Measurements from ENCODE around the gene PELO.
"Not testable (repeated sequence)": the region's sequence is repeated elsewhere in the genome, so short reads cannot be mapped to it uniquely, and the experiment has no call there.

PELO gene, protein sequence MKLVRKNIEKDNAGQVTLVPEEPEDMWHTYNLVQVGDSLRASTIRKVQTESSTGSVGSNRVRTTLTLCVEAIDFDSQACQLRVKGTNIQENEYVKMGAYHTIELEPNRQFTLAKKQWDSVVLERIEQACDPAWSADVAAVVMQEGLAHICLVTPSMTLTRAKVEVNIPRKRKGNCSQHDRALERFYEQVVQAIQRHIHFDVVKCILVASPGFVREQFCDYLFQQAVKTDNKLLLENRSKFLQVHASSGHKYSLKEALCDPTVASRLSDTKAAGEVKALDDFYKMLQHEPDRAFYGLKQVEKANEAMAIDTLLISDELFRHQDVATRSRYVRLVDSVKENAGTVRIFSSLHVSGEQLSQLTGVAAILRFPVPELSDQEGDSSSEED

DNA sequence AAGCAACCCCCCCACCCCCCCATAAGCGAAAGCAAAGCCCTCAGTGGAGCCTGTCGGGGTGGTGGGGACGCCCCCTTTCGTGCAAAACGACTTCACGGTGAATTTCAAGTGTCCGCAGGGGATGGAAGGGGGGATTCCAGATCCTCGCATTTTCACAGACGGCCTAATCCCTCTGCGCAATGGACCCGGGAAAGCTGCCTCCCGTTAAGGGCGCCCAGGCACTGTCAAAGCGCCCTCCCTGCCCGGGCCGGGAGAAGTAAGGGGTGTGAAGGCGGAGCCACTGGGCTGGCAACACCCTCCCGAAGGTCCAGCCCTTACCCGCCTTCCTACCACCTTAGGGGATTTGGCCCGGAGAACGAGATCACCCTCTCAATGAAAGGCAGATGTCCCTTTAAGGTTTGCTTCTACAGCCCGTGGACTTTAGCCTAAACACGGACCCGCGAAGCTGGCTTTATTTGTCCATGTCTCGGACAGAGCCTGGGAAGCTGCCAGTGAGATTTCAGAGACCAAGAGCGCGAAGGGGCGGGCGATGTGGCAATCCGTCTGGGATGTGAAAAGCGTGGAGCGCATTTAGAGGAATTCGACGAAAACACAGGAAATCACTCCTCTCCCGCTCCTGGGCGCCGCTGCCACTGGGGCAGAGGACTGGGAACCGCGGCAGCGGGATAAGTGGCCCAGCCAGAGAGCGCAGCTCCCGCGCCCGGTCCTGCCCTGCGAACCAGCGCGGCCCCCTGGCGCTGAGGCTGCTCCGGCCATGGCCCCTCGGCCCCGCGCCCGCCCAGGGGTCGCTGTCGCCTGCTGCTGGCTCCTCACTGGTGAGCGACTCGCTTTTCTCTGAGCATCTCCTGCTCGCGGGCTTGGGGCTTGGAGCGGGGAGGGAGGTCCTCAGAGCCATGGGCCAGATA, at the start of gene PELO, which contains the start of gene ITGA1:
PELO (plus strand) TSS at position 317 of the 905 bp plus-strand sequence. CDS start 12,479 bp downstream, outside the sequence.
ITGA1 (plus strand) TSS at position 317 of the 905 bp plus-strand sequence; CDS start at position 755, 438 bp downstream.
- DNase-seq, result no peak

DNA sequence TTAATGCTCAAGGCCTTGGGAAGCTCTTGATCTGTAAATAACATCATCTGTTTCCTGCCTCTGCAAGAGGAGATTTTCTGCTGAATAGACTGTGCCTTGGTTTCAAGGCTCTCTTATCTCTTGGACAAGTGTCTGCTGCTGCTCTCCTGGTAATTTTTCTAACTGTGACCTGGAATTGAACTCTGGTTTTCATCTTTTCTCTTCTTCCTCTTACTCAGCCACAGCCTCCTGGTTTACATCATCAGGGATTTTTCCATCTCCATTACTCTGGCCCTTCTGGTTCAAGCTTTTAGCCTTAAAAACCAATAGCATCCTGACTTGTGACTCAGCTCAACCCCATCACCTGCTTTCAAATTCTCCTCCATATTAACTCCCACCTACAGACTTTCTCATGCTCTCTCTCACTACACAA, 49.6 kb upstream of the PELO start:
- no peak for DNase-seq

DNA sequence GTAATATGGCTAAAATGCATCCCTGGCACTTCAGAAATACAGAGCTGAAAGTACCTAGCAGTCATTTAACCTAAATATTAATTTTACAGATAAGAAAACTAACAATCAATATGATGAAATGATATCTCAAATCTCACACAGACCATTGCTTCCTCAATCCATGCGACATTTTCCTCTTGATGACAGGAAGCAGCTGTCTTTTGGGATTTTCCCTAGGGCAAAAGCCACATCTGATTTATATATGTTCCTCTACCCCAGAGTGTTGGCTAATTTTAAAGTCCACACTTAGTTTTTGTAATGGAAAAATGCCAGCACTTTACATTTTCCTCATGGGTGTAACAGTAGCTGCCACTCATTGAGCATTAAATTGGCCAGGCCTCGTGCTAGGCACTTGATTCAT, 47.7 kb upstream of the PELO start:
- no peak for DNase-seq

DNA sequence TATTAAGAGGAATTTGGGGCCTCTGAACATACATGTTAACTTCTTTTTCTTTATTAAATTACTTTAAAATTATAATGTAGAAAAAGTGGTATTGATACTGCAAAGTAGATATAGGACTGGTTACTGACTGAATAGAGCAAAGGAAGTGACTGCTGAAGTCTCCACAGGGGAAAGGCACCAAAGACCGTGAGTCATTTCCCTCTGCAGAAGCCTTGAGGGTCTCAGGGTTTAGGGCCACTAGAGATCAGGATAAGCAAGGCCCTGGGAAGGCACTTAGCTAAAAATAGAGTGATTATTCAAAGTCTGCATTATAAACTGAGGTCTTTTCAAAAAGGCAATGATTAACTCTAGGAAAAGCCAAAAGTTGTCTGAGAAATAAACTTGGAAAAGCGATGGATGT, 44.7 kb upstream of the PELO start:
- no peak for DNase-seq

DNA sequence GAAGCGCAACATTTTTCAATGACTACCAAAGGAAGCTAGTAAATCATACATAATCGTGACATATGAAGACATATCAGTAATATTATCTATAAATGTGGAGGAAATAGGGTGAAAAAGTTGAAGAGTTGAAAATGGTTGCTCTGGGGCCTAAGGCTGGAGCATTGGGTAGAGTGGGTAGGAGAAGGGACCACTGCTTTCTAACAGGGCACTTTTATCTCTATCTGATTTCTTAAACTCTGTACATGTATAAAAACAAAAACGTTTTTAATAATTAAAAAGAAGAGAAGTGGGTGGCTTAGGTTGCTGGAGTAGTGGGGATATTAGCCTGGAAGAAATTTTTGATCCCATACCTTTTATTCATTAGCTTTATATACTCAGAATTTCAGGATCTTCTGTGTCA, 44.2 kb upstream of the PELO start:
- no peak for DNase-seq

DNA sequence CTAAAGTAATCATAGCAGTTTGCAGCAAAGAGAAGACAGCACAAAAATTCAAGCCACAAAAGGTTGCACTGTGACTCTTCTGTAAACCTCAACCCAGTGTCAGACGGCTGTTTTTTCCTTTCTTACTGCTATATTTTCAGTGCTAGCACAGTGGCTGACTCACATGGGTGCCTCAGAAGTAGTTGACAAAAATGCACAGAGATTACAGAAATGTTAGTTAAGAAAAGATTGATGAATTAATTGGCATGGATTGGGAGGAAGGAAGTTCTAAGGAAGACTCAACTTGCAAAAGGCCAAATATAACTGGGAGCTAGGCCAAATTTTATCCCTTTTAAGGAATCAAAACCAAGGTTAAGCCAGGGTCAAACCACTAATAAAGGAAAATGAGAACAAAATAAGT, 43.7 kb upstream of the PELO start:
- DNase-seq, result no peak

DNA sequence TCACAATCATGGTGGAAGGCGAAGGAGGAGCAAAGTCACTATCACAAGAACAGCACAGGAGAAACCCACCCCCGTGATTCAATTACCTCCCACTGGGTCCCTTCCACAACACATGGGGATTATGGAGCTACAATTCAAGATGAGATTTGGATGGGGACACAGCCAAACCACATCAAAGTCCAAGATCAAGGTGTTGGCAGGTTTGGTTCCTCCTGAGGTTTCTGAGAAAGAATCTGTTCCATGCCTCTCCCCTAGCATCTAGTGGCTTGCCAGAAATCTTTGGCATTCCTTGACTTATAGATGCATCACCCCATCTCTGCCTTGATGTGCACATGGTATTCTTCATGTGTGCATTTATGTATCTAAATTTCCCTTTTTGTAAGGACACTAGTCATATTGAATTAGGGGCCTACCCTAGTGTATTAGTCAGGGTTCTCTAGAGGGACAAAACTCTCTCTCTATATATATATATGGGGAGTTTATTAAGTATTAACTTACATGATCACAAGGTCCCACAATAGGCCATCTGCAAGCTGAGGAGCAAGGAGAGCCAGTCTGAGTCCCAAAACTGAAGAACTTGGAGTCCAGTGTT, 42.8 kb upstream of the PELO start:
- DNase-seq, result not testable (repeated sequence)

DNA sequence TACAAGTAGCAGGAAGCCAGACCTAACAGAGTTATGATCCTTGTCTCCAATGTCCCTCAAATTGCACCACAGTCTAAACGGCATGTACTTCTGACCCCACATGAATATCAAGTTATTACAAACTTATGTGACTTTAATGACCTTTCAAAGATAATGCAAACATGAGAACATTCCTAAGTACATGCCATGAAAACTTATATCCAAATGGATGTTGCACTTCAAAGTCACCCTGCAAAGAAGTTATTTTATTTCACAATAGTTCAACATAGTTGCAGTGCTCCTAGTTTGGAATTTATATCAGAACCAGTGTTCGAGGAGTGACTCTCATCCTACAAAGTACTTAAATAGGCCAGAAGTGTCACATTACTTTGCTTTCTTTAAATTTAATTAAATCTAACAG, 41.2 kb upstream of the PELO start:
- DNase-seq, result no peak

DNA sequence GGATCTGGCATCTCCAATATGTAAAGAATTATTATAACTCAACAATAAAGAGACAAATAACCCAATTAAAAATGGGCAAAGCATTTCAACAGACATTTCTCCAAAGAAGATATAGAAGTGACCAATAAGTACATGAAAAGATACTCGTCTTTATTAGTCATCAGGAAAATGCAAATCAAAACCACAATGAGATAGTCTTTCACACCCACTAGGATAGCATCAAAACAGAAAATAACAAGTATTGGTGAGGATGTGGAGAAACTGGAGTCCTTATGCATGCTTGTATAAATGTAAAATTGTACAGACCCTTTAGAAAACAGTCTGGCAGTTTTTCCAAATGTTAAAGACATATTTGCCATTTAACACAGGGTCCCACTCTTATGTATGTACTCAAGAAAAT, 39.1 kb upstream of the PELO start:
- DNase-seq, result no peak

DNA sequence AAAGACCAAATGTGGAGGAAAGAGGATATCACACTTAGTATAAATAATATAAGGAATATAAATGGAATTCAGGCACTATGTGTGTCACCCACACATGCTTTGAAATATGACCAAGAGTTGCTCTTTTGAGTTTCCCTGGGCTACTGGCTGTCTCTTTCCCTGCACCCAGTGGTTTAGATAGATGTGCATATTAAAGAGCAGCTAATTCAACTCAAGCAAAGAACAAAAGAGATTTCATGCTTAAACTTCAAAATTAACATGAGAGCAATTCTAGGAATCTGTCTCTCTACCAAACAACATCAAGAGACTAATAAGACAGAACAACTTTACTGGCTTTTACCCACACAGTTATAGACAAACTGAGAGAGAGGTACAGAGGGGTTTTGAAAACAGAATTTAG, 38.0 kb upstream of the PELO start:
- DNase-seq, result no peak

DNA sequence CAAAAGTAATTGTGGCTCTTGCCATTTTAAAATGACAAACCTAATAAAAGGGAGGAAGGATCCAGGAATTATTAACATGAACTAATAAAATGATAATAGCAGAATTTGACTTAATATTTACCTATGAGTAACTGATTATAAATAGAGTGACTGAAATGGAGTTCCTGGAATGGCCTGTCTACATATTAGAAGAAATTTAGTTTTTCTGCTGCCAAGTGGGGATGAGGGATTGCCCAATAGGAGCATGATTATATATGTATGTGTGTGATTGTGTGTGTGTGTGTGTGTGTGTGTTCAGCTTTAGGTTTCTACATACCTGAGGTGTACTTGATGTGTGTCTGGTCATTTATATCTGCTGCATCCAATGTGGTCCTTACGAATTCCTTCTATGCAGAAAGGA, 36.6 kb upstream of the PELO start:
- no peak for DNase-seq

DNA sequence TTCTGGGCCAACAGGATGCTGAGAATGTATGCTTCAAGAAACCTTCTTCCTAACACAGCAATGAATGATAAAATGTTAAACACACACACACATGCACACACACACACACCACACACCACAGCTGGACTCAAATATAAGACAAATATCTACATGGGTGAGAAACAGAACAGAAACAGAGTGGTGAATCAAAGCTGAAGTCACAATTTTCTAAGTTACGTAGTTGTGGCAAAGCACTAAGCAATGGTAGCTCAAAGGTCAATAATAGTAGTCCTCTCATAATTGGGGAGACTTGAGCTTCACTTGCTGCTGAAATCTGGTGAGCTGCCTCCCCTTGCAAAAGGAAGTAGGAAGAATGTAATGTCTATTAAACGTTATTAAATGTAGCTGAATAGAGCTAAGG, 33.7 kb upstream of the PELO start:
- DNase-seq, result no peak

DNA sequence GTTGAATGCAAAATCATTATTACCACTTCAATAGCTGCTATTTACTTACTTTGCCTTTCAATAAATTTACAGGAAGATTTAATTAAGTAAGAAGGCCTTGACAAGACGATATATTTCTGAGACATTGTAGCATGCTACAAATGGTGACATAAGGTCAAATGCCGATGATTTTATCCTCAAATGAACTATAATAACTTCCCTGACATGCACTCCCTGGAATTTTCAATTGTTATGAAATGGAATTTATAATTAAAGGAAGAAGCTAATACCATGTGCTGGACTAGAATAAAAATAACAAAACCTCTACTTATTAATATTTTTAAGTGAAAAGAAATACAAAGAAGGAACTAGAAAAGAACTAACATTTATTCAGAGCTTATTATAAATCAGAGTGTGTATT, 30.2 kb upstream of the PELO start:
- DNase-seq, result no peak

DNA sequence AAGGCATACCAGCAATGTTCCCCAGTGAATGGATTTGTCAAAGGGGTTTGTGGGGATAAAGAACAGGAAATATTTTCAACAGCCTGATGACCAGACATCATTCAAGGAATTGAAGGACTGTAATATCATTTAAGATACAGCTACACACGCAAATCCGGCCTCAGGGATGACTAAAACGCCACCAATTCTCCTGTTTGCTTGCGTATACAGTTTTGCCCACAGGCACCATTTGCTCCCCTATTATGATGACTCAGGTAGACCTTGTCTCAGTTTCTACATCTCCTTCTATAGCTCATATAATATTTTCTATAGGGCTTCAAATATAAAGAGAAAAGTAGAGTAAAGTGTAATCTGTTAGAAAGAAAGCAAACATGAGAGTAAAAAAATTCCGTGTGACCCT, 29.7 kb upstream of the PELO start:
- no peak for DNase-seq

DNA sequence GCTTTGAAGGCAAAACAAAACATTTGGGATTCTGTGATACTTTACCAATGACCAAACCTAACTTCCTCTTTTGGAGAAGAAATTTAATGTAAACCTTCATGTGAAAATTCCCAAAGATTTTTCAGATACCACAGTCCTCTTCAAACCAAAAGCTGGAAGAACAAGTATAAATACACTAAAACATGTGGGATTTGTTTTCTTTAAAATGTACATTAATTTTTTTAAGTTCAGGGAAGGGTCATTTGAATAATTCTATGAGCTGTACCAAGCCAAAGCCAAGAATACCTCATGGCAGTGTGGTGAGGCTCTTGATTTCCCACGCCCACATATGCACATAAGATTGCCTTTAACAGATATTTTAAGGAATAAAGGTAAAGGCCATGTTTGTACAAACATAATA, 28.4 kb upstream of the PELO start:
- DNase-seq, result no peak

DNA sequence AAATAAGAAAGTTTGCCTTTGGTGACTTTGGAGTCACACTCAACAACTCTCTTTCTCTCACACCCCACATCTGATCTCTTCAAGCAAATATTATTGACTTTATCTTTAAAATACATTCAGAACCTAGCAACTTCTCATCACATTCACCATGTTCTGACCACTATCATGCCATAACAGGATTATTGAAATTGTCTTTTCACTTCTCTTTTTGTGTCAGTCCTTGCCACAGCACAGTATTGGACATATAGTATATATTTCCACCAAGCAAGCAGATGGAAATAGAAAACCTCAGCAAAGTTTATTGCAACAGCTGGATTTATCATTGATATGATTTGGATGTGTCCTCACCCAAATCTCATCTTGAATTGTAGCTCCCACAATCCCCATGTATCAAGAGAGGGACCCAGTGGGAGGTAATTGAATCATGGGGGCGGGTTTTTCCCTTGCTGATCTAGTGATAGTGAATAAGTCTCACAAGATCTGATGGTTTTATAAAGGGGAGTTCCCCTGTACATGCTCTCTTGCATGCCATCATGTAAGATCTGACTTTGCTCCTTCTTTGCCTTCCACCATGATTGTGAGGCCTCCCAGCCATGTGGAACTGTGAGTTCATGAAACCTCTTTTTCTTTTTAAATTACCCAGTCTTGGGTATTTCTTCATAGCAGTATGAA, 26.9 kb upstream of the PELO start:
- no peak for DNase-seq

DNA sequence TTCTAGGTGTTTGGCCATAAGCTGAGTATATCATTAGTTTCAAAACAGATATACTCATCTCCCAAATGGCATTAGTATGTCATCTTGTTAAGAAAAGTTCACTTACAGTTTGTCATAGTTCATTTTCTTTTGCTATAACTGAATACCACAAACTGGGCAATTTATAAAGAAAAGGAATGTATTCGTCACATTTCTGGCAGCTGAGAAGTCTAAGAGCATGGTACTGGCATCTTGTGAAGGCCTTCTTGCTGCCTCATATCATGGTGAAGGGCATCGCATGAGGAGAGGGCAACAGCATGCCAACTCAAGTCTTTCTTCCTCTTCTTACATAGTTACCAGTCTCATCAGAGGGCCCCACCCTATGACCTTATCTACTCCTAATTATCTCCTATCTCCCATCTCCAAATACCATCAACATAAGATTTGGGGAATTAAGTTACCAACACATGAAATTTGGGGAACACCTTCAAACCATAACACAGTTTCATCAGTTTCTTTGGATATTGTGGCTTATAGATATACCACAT, 20.4 kb upstream of the PELO start:
- DNase-seq, result no peak

DNA sequence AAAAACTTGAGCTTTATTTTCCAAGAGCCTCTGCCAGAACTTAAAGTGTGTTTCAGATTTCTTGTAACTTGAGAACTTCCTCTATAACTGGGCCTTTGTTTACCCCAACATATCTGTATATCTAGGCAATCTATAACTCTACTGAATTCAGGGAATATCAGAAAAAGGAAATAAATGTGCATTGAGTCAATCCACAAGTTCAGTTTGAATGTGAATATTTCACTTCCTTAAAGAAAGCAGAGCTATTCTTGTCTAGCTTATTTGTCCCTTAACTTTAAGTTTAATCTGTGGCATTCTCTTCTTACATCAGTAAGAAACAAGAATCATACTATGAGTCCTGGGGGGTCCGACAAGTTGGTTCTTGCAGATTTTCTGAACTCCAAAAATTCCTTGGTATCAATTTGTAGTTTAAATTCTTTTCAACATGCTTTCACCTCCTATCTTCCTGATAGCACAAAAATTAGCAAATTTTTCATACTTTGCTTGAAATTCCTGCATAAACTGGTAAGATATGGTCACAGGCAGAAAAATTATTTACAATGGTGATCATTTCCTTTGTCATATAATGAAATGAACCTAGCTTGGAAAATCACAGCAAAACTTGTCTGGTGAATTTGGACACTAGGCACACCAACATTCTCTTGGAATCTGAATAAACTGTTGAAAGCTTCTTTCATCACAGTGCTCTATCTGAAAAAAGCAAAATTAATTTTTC, 19.8 kb upstream of the PELO start:
- DNase-seq, result no peak

DNA sequence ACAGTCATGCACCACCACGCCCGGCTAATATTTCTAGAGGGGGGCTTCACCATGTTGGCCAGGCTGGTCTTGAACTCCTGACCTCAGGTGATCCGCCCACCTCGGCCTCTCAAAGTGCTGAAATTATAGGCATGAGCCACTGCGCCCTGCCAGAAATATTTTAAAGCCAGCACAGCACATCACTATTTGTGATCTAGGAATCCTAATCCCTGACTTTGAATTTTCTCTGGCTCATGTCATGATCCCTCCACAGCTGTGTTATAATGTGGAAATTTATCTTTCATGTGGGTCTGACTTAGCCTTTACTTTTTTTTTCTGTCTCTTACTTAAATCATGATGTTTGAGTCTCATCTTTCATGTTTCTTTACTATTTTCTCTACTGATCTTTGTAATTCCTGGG, 18.7 kb upstream of the PELO start:
- DNase-seq, result no peak

DNA sequence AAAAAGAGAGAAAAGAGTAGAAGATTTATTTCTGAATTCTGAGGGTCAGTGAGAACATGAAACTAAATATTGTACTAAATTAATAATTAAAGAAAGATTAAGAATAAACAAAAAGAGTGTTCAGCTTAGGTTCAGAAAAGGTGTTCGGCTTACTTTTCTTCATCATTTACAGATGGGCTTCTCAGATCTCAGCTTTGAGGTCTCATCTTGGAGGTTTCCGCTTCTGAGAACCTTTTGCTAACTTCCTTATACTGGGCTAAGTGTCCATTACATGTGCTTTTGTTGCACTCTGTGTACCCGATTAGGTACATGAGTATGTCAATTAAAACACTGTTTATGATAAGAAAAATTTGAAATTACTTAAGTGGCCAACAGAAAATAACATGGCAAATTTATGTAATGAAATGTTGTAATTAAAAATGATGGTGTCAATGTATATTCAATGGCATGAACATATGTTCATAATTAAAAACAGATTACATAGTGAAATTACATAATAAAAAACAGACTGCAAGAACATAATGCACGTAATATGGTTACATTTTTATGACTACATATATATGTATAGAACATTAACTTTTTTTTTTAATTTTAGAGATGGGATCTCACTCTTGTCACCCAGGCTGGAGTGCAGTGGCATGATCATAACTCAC, 17.3 kb upstream of the PELO start:
- DNase-seq, result no peak

DNA sequence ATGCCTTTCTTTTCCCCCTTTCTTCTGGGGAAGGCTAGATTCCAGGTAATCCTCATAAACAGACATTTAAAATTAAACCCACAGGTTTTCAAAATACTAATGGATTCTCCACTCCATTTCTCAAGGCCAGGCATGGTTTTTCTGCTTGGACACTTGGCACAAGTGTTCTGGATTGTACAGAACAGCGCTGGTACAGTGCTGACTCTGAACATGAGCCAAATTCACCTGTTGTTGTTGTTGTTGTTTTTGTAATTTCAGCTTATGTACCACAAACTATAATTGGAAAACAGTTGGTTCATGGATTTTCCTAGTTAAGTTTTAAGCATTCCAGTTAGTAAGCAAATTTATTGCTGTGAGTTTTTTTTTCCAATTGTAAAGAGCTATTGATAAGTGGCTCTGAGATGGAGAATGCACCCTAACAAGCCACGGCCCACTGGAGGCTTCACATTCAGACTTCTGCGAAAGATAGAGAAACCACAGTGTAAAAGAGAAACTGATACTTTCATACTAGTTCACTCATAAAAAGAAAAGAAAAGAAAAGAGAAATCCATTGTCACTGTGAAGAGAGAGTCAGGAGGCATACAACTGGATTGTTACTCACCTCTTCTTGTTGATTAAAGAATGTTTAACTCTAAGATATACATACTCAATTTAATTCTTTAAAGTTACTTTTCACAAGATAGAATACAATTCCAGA, 16.2 kb upstream of the PELO start:
- no peak for DNase-seq

All from NCI-H2029 (cell line).